Measurements from ENCODE around the gene EEF1AKMT4.

- no peak for TF ChIP-seq CTCF (IDR thresholded peaks at IDR 0.05; ENCODE audit: low read depth, low read length, poor library complexity, severe bottlenecking)
- TF ChIP-seq EZH2phosphoT487 (IDR thresholded peaks at IDR 0.05; ENCODE audit: borderline replicate concordance, low read length): no peak
Observed at GRCh38 chr3:184259396-184259877, 10.0 kb downstream of the EEF1AKMT4 start.
